Glutamatergic neuron (in vitro differentiated cells): Measurements from ENCODE around the gene SENP8. TPM values are rescaled to one million over a fixed set of nuclear protein-coding genes. Genes with fewer than 3 reads are reported as not detected.

Source experiments
- DNase-seq: peaks from one replicate; pipeline ENCODE4 v3.0.0; 2022
- H3K27ac Mint-ChIP-seq: one replicate; pipeline ENCODE4 v1.8.0; 2020; ENCODE audit warnings: mild to moderate bottlenecking, mixed read lengths, inconsistent platforms; ENCODE audit not compliant: unreplicated experiment
- H3K27me3 Mint-ChIP-seq: one replicate; pipeline ENCODE4 v1.8.0; 2020; ENCODE audit warnings: mild to moderate bottlenecking, moderate library complexity, mixed read lengths, inconsistent platforms; ENCODE audit not compliant: unreplicated experiment
- H3K36me3 Mint-ChIP-seq: one replicate; pipeline ENCODE4 v1.8.0; 2020; ENCODE audit warnings: mild to moderate bottlenecking, mixed read lengths, inconsistent platforms; ENCODE audit not compliant: unreplicated experiment
- H3K4me1 Mint-ChIP-seq: one replicate; pipeline ENCODE4 v1.8.0; 2020; ENCODE audit warnings: mild to moderate bottlenecking, low read depth, mixed read lengths, inconsistent platforms; ENCODE audit not compliant: unreplicated experiment
- H3K4me3 Mint-ChIP-seq: one replicate; pipeline ENCODE4 v1.8.0; 2020; ENCODE audit warnings: mild to moderate bottlenecking, mixed read lengths, inconsistent platforms; ENCODE audit not compliant: unreplicated experiment
- H3K9me3 Mint-ChIP-seq: one replicate; pipeline ENCODE4 v1.8.0; 2020; ENCODE audit warnings: mild to moderate bottlenecking, moderate library complexity, mixed read lengths, inconsistent platforms; ENCODE audit not compliant: unreplicated experiment
- total RNA-seq: library from RNA; stranded (reverse); fragmentation: NEBNext Ultra II Directional; extraction: Animal tissue kit (Norgen Biotek cat#: 25700); gene quantifications from one replicate; pipeline ENCODE4 v1.2.1, GENCODE V29; 2021; ENCODE audit not compliant: unreplicated experiment
- TF ChIP-seq, protein P1 (sequence below): fragments of 200-600 bp; sonication (generic); IDR thresholded peaks from one replicate; pipeline ENCODE4 v1.5.0; 2021; ENCODE audit not compliant: partially characterized antibody, unreplicated experiment

Gene SENP8
- total RNA-seq, 1 donor from 2014 or later, result 6.3 TPM

DNA sequence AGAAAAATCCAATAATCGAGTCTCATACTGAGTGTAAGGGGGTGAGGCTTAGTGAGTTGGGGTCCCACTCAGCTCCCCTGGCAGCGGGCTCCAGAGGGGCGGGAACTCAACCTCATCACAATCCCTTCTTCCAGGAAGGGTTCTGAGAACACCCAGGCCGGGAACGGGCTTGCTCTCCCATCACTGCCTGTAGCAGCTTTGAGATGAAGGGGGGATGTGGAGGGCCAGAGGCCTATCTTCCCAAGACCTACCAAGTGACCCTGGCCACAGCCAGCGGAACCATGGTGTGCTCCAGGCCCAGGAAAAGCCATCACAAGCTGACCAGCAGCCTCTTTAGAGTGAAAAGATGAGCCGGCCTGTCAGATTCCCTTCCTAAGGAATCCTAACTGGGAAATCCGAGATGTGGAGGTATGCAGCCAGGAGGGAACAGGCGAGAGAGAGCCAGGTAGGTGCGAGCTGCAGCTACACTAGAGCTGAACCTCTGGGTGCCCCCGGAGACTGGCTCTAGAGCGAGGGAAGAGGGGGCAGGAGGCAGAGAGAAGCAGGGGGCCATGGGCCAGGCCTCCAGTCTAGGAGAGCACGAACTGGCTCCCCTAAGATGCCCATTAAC lies 60.9 kb downstream of the SENP8 start:
- Mint-ChIP-seq H3K27me3 (peaks cover 2% of the 10 kb centered on the region), H3K36me3 (no peaks in the 10 kb centered on the region), H3K4me3 (no peak overlapping the region), H3K9me3 (no peaks in the 10 kb centered on the region), H3K27ac (no peak overlapping the region), H3K4me1 (no peaks in the 10 kb centered on the region)
- TF ChIP-seq, protein P1, sequence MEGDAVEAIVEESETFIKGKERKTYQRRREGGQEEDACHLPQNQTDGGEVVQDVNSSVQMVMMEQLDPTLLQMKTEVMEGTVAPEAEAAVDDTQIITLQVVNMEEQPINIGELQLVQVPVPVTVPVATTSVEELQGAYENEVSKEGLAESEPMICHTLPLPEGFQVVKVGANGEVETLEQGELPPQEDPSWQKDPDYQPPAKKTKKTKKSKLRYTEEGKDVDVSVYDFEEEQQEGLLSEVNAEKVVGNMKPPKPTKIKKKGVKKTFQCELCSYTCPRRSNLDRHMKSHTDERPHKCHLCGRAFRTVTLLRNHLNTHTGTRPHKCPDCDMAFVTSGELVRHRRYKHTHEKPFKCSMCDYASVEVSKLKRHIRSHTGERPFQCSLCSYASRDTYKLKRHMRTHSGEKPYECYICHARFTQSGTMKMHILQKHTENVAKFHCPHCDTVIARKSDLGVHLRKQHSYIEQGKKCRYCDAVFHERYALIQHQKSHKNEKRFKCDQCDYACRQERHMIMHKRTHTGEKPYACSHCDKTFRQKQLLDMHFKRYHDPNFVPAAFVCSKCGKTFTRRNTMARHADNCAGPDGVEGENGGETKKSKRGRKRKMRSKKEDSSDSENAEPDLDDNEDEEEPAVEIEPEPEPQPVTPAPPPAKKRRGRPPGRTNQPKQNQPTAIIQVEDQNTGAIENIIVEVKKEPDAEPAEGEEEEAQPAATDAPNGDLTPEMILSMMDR, result no peak
- DNase-seq, result no peak

GRCh38 chr15:72179950-72180581 lies 61.9 kb downstream of the SENP8 start:
- peak; percentile 51 for DNase-seq

GRCh38 chr15:72180761-72181324 lies 62.6 kb downstream of the SENP8 start:
- no peaks in the 10 kb centered on the region for H3K9me3 Mint-ChIP-seq
- H3K4me1 Mint-ChIP-seq, result no peaks in the 10 kb centered on the region
- TF ChIP-seq, protein P1, result no peak
- DNase-seq, result no peak
- H3K36me3 Mint-ChIP-seq, result no peaks in the 10 kb centered on the region
- H3K4me3 Mint-ChIP-seq, result no peak overlapping the region
- H3K27ac Mint-ChIP-seq, result no peak overlapping the region
- H3K27me3 Mint-ChIP-seq, result peaks cover 4% of the 10 kb centered on the region

More at GRCh38 chr15:72179950-72180581, 61.9 kb downstream of the SENP8 start:
- Mint-ChIP-seq H3K36me3 (no peaks in the 10 kb centered on the region), H3K27me3 (peaks cover 4% of the 10 kb centered on the region), H3K4me3 (no peak overlapping the region), H3K9me3 (no peaks in the 10 kb centered on the region), H3K4me1 (no peaks in the 10 kb centered on the region), H3K27ac (no peak overlapping the region)
- TF ChIP-seq, protein P1, result no peak

DNA sequence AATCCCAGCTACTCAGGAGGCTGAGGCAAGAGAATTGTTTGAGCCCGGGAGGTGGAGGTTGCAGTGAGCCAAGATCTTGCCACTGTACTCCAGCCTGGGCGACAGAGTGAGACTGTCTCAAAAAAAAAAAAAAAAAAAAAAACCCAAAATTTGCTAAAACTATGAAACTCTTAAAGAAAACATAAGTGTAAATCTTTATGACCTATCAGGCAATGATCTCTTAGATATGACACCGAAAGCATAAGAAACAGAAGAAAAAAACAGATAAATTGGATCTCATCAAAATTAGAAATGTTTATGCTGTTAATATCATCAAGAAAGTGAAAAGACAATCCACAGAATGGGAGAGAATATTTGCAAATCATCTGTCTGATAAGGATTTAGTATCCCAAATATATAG lies 64.0 kb downstream of the SENP8 start:
- Mint-ChIP-seq H3K9me3 (no peaks in the 10 kb centered on the region), H3K4me1 (no peaks in the 10 kb centered on the region), H3K36me3 (no peaks in the 10 kb centered on the region), H3K4me3 (no peak overlapping the region), H3K27me3 (peaks cover 4% of the 10 kb centered on the region), H3K27ac (no peak overlapping the region)
- no peak for DNase-seq
- TF ChIP-seq, protein P1, result no peak

DNA sequence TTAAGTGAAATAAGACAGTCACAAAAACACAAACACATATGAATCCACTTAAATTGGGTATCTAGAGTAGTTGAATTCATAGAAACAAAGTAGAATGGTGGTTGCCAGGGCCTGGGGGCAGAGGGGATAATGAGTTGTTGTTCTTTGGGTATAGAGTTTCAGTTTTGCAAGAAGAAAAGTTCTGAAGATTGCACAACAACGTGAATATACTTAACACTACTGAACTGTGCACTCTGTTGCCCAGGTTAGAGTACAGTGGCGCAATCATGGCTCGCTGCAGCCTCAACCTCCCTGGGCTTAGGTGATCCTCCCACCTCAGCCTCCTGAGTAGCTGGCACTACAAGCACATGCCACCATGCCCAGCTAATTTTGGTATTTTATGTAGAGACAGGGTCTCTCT lies 64.5 kb downstream of the SENP8 start:
- no peaks in the 10 kb centered on the region for H3K9me3 Mint-ChIP-seq
- no peaks in the 10 kb centered on the region for H3K36me3 Mint-ChIP-seq
- no peaks in the 10 kb centered on the region for H3K4me1 Mint-ChIP-seq
- DNase-seq, result no peak
- no peak overlapping the region for H3K27ac Mint-ChIP-seq
- peaks cover 5% of the 10 kb centered on the region for H3K27me3 Mint-ChIP-seq
- no peak overlapping the region for H3K4me3 Mint-ChIP-seq
- TF ChIP-seq, protein P1, result no peak
